GM12878 (cell line): ENCODE measurements around the gene TEC. TPM values are rescaled to one million over a fixed set of nuclear protein-coding genes. Genes with fewer than 3 reads are reported as not detected.

Experiments
- BHLHE40 ChIP-seq, 2 experiments: fragments of 450-650 bp in 1 of 2; IDR thresholded peaks; 2 replicates each; pipeline ENCODE4 v1.6.1; 2011 to 2017; ENCODE audit warnings: low read depth in 2 of 2, borderline replicate concordance in 1 of 2, improper control_type of control experiment in 1 of 2, low read length in 1 of 2, mild to moderate bottlenecking in 1 of 2
- CUX1 ChIP-seq: IDR thresholded peaks from 2 replicates; pipeline ENCODE4 v1.6.1; 2012; ENCODE audit warnings: improper control_type of control experiment, low read depth, low read length; ENCODE audit not compliant: insufficient replicate concordance
- ELK1 ChIP-seq: IDR thresholded peaks from 2 replicates; pipeline ENCODE4 v1.6.1; 2012; ENCODE audit warnings: low read depth, low read length, improper control_type of control experiment
- MEF2B ChIP-seq: fragments of 450-650 bp; IDR thresholded peaks from 2 replicates; pipeline ENCODE4 v1.6.1; 2018; ENCODE audit warnings: mild to moderate bottlenecking, moderate library complexity; ENCODE audit not compliant: partially characterized antibody, poor library complexity, severe bottlenecking
- NFIC ChIP-seq: IDR thresholded peaks from 2 replicates; pipeline ENCODE4 v1.6.1; 2012; ENCODE audit warnings: low read depth, mild to moderate bottlenecking, inconsistent platforms, low read length, moderate library complexity
- NFYB ChIP-seq: IDR thresholded peaks from 2 replicates; pipeline ENCODE4 v1.6.1; 2011; ENCODE audit warnings: low read depth, mild to moderate bottlenecking, low read length, improper control_type of control experiment, moderate library complexity; ENCODE audit not compliant: insufficient read depth
- NR2F1 ChIP-seq: fragments of 450-650 bp; conservative IDR thresholded peaks from 2 replicates; pipeline ENCODE4 v1.6.1; 2017; ENCODE audit warnings: mild to moderate bottlenecking
- POLR2A ChIP-seq: IDR thresholded peaks from 2 replicates; pipeline ENCODE4 v1.6.1; 2011; ENCODE audit warnings: low read depth, mild to moderate bottlenecking, low read length
- SUPT20H ChIP-seq: IDR thresholded peaks from 2 replicates; pipeline ENCODE4 v1.6.1; 2011; ENCODE audit warnings: low read depth, mild to moderate bottlenecking, low read length, moderate library complexity, borderline replicate concordance; ENCODE audit not compliant: control insufficient read depth
- SUZ12 ChIP-seq: fragments of 200-600 bp; sonication (generic); IDR thresholded peaks from one replicate; pipeline ENCODE4 v1.6.1; 2018; ENCODE audit warnings: antibody characterized with exemption, mild to moderate bottlenecking; ENCODE audit not compliant: unreplicated experiment
- ZBTB11 ChIP-seq: fragments of 450-650 bp; formaldehyde crosslinking; IDR thresholded peaks from 2 replicates; pipeline ENCODE4 v1.5.0; 2022; ENCODE audit warnings: mild to moderate bottlenecking, missing genetic modification characterization
- ZBTB4 ChIP-seq: fragments of 450-650 bp; formaldehyde crosslinking; IDR thresholded peaks from 2 replicates; pipeline ENCODE4 v1.4.0; 2022; ENCODE audit warnings: mild to moderate bottlenecking, moderate library complexity
- ZSCAN29 ChIP-seq: fragments of 450-650 bp; IDR thresholded peaks from 2 replicates; pipeline ENCODE4 v1.6.1; 2017; ENCODE audit warnings: mild to moderate bottlenecking, moderate library complexity
- polyA plus RNA-seq, 11 experiments: library from polyadenylated mRNA; depleted of rRNA in 4 of 11; unstranded in 6 of 11; stranded (reverse) in 5 of 11; fragments of >200 nt; fragmentation: Nextera tagmentation in 4 of 11; fragmentation: Illumina TruSeq in 1 of 11; extraction: Ambion mirVana in 4 of 11; extraction: Trizol in 1 of 11; gene quantifications; 1 replicate in 1 of 11; 2 replicates in 10 of 11; pipeline versions ENCODE4 v1.2.1 to v1.2.3, GENCODE V29; 2011 to 2016; ENCODE audit warnings: inconsistent platforms in 2 of 11, missing spikeins in 2 of 11, low read depth in 1 of 11
- total RNA-seq, 4 experiments: library from RNA; depleted of rRNA in 3 of 4; stranded (reverse); fragments of >200 nt in 3 of 4; fragmentation: Illumina TruSeq in 1 of 4; extraction: Trizol in 1 of 4; gene quantifications; 2 replicates each; pipeline versions ENCODE4 v1.2.1 to v1.2.3, GENCODE V29; 2013 to 2021

The TEC gene
- total and polyA plus RNA-seq, 10 of the 15 experiments (the other 5 are each of a cell fraction or from before 2014, with no cell fraction given) = 7.4 to 27.2 (median 17.1) TPM

- TF ChIP-seq CUX1 (no peak), ZBTB11 (no peak), SUPT20H (no peak), POLR2A (no peak), ZSCAN29 (no peak), NFYB (no peak), NR2F1 (no peak), SUZ12 (no peak), ELK1 (no peak), ZBTB4 (no peak), MEF2B (no peak), NFIC (no peak), BHLHE40 (IDR thresholded peaks at IDR 0.05; ENCODE audit: borderline replicate concordance in 1 of 2, low read depth in 2 of 2, low read length in 1 of 2) (no peak)
- TF ChIP-seq, all 136 proteins: peak for 0
Observed at GRCh38 chr4:48300004-48300403, 30.4 kb upstream of the TEC start (continued).
